HFFc6 (cell line): ENCODE data around the gene KCNIP1. TPM values are rescaled to one million over a fixed set of nuclear protein-coding genes. Genes with fewer than 3 reads are reported as not detected.

ENCODE experiments used
- DNase-seq: peaks from one replicate; pipeline ENCODE4 v3.0.0-alpha.2; 2018
- H3K27ac Mint-ChIP-seq: 2 replicates; pipeline ENCODE4 v1.8.0; 2020; ENCODE audit warnings: mild to moderate bottlenecking, mixed read lengths
- H3K27me3 Mint-ChIP-seq: 2 replicates; pipeline ENCODE4 v1.8.0; 2021; ENCODE audit warnings: mild to moderate bottlenecking, moderate library complexity, mixed read lengths; ENCODE audit not compliant: insufficient read depth
- H3K36me3 Mint-ChIP-seq: 2 replicates; pipeline ENCODE4 v1.8.0; 2021; ENCODE audit warnings: low read depth, mixed read lengths
- H3K4me1 Mint-ChIP-seq: 2 replicates; pipeline ENCODE4 v1.8.0; 2020; ENCODE audit warnings: low read depth, mixed read lengths
- H3K4me3 Mint-ChIP-seq: 2 replicates; pipeline ENCODE4 v1.8.0; 2020; ENCODE audit warnings: mild to moderate bottlenecking, moderate library complexity, mixed read lengths
- H3K9me3 Mint-ChIP-seq: 2 replicates; pipeline ENCODE4 v1.8.0; 2020; ENCODE audit warnings: mild to moderate bottlenecking, mixed read lengths
- total RNA-seq, 6 experiments: library from RNA; stranded (reverse); fragmentation: NEBNext Ultra II Directional; extraction: Animal tissue kit (Norgen Biotek cat#: 25700); gene quantifications; 2 replicates in 1 of 6; 3 replicates in 5 of 6; pipeline ENCODE4 v1.2.3, GENCODE V29; 2021
- TF ChIP-seq, protein P1 (sequence below): fragments of 200-600 bp; sonication (generic); IDR thresholded peaks from 2 replicates; pipeline ENCODE4 v1.5.0; 2021; ENCODE audit warnings: antibody characterized with exemption, mild to moderate bottlenecking

The KCNIP1 gene
- total RNA-seq, 6 experiments from 2014 or later = not detected

DNA sequence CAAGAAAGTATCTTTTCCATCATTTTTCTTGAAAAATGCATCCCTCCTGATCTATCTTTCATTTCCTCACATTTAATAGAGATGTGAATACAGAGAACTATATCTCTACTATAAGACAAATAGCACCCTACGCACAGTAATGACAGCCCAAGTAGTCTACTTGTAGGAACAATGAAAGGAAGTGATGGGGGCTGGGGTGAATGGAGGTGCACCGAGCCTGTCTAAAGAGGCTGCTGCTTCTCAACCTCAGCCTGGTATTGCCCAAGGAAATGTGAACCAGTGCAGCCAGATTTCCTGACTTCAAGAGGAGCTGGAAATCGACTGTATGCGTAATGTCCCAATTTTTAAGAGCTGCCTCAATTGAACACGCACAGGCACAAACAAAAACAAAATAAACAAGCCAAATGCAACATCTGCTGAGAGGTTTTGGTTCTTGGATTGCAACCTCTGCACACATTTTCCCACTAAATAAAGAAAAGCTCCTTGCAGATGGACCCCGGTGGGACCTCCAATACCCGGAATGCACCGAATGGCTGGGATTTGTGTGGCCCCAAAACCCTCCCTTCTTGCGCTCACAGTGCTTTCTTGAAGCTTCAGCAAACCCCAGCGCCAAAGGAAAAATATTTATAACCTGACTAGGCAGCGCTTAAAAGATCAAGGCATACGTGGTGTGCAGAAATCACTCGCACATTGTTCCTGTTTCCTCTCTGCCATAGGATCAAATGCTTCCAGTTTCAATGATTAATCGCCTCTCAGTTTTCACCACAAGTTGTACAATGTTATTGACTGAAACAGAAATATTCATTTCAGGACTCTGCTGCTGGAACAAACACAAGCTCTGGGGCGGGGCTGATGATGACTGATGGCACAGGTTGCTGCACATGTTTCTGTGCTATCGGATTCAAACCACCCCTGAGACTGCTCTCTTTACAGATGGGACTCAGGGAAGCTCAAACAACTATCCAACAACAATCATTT is 68.3 kb downstream of the KCNIP1 start:
- peaks cover 18% of the 10 kb centered on the region for H3K9me3 Mint-ChIP-seq
- H3K27me3 Mint-ChIP-seq = peaks cover 4% of the 10 kb centered on the region; the same call in 1 of the 2 replicates
- H3K27ac Mint-ChIP-seq = no peak overlapping the region
- TF ChIP-seq, protein P1, sequence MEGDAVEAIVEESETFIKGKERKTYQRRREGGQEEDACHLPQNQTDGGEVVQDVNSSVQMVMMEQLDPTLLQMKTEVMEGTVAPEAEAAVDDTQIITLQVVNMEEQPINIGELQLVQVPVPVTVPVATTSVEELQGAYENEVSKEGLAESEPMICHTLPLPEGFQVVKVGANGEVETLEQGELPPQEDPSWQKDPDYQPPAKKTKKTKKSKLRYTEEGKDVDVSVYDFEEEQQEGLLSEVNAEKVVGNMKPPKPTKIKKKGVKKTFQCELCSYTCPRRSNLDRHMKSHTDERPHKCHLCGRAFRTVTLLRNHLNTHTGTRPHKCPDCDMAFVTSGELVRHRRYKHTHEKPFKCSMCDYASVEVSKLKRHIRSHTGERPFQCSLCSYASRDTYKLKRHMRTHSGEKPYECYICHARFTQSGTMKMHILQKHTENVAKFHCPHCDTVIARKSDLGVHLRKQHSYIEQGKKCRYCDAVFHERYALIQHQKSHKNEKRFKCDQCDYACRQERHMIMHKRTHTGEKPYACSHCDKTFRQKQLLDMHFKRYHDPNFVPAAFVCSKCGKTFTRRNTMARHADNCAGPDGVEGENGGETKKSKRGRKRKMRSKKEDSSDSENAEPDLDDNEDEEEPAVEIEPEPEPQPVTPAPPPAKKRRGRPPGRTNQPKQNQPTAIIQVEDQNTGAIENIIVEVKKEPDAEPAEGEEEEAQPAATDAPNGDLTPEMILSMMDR = no peak
- H3K4me1 Mint-ChIP-seq = peaks cover 5% of the 10 kb centered on the region; the same call in 1 of the 2 replicates
- H3K36me3 Mint-ChIP-seq = no peaks in the 10 kb centered on the region
- no peak for DNase-seq
- H3K4me3 Mint-ChIP-seq = no peak overlapping the region

DNA sequence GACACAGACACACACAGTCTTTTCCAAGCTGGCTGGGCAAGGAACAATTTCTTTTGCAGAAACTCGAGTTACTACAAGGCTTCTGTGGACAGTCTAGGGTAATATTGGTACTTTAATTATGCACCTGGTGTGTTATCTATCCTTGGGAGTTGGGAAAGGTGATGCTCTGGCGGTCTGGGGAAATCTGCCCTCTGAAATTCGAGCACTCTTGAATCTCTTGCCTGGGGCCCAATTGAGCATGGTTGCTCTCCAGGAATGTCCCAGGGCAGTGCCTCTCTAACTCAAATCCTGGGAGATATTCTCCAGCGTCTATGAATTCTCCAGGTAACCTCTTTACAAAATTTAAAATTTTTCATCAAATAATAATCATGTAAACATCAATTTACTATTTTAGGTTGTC is 69.3 kb downstream of the KCNIP1 start:
- Mint-ChIP-seq H3K36me3 (no peaks in the 10 kb centered on the region), H3K9me3 (peaks cover 13% of the 10 kb centered on the region), H3K4me1 (peaks cover 5% of the 10 kb centered on the region; the same call in 1 of the 2 replicates), H3K27ac (no peak overlapping the region), H3K27me3 (peaks cover 4% of the 10 kb centered on the region; the same call in 1 of the 2 replicates), H3K4me3 (no peak overlapping the region)
- no peak for DNase-seq
- TF ChIP-seq, protein P1 = no peak

DNA sequence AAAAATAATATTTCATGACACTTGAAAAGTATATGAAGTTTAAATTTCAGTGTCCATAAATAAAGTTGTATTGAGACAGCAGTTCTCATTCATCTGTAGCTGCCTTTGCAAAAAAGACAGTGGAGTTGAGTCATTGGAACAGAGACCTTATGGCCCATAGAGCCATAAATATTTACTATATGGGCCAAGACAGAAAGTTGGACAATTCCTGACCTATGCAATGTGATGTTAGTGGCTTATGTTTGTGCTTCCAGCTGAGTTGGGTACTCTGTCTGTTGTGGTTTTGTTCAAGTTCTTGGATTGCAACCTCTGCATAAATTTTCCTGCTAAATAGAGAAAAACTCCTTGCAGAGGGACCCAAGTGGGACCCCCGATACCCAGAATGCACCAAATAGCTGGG is 69.8 kb downstream of the KCNIP1 start:
- DNase-seq = no peak
- Mint-ChIP-seq H3K4me1 (peaks cover 5% of the 10 kb centered on the region; the same call in 1 of the 2 replicates), H3K27ac (no peak overlapping the region), H3K36me3 (no peaks in the 10 kb centered on the region), H3K9me3 (peaks cover 13% of the 10 kb centered on the region), H3K27me3 (peaks cover 4% of the 10 kb centered on the region; the same call in 1 of the 2 replicates), H3K4me3 (no peak overlapping the region)
- TF ChIP-seq, protein P1 = no peak

DNA sequence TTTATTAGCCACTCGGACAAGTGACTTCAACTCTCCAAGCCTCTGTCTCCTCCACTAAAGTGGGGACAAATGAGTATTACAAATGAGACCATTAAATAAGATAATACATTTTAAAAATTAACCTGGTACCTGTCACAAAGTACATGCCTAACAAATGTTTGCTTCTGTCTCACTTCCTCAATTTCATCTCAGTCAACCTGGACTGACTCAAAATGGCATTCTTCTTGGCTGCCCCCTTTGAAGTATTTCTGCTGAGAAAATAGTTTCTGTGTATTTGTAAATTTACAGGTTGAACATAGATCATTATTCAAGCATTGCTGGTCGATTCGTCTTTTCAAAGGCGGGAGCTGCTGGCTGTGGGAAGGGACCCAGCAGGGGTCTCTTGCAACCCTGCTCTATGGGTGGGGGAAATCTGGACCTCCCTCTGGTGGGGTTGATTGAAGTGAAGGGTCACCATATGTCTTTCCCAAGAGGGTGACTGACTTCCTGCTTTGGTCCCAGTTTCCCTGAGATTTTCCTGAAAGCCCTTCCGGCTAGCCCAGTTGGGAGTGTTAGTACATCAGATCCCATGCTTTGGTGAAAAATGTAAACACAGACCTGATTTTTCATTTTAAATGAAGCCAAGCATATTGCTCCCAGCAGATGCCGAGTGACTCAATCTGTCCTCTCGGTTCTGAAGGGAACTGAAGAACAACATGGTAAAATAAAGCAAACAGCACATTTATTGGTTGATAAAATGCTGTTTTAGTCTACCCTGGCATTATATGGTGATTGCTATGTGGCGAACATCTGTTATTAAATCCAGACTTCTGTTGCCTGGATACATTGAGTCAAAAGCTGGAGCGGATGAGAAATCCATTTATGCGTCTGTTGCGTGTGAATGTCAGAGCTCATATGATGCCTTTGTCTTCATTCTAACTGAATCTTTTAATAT is 73.0 kb downstream of the KCNIP1 start:
- no peaks in the 10 kb centered on the region for H3K36me3 Mint-ChIP-seq
- H3K27ac Mint-ChIP-seq = no peak overlapping the region
- peaks cover 13% of the 10 kb centered on the region for H3K9me3 Mint-ChIP-seq
- no peak for DNase-seq
- H3K4me1 Mint-ChIP-seq = no peaks in the 10 kb centered on the region
- H3K27me3 Mint-ChIP-seq = peaks cover 2% of the 10 kb centered on the region
- TF ChIP-seq, protein P1 = no peak
- H3K4me3 Mint-ChIP-seq = no peak overlapping the region

DNA sequence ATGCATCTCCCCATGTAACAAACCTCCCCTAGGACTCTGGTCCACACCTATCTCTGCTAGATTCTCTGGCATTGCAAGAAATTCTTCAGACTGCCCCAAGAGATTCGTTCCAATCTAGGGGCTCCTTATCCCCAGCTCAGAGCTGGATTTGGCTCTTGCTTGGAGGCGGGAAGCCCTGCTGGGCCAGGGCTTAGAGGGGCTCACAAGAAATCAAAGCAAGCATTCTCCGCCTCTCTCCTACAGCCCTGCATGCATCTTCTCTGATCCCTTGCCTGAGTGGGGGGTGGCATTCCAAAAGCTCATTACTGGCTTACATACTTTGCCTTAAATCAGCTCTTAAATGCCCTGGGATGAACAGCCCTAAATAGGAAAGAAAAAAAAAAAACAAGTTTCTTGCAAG is 75.8 kb downstream of the KCNIP1 start:
- H3K4me1 Mint-ChIP-seq = no peaks in the 10 kb centered on the region
- peaks cover 10% of the 10 kb centered on the region for H3K27me3 Mint-ChIP-seq
- no peaks in the 10 kb centered on the region for H3K36me3 Mint-ChIP-seq
- TF ChIP-seq, protein P1 = no peak
- H3K27ac Mint-ChIP-seq = no peak overlapping the region
- no peak overlapping the region for H3K4me3 Mint-ChIP-seq
- peaks cover 11% of the 10 kb centered on the region for H3K9me3 Mint-ChIP-seq
- no peak for DNase-seq
